Spinal cord (tissue), 10 donors: ENCODE results near the gene S100A10. TPM values are rescaled to one million over a fixed set of nuclear protein-coding genes. Genes with fewer than 3 reads are reported as not detected.

ENCODE experiments used
- DNase-seq, 6 donors: peaks; one replicate each; pipeline versions ENCODE4 v3.0.0 to v3.0.0-alpha.2; 2013 to 2015; ENCODE audit warnings: low spot score in 6 of 6, low read depth in 4 of 6
- H3K27ac ChIP-seq: one replicate; pipeline ENCODE4 v1.5.1; 2013; ENCODE audit warnings: low read depth, low read length, control low read depth
- H3K27me3 ChIP-seq: one replicate; pipeline ENCODE4 v1.6.1; 2013; ENCODE audit warnings: low read length; ENCODE audit not compliant: control insufficient read depth, insufficient read depth
- H3K36me3 ChIP-seq: one replicate; pipeline ENCODE4 v1.6.1; 2013; ENCODE audit warnings: low read length; ENCODE audit not compliant: control insufficient read depth, insufficient read depth
- H3K4me1 ChIP-seq: one replicate; pipeline ENCODE4 v1.6.1; 2013; ENCODE audit warnings: low read length; ENCODE audit not compliant: control insufficient read depth, insufficient read depth
- H3K4me3 ChIP-seq: one replicate; pipeline ENCODE4 v1.5.1; 2013; ENCODE audit warnings: low read depth, low read length, control low read depth
- H3K9me3 ChIP-seq: one replicate; pipeline ENCODE4 v1.6.1; 2013; ENCODE audit warnings: low read length; ENCODE audit not compliant: control insufficient read depth, insufficient read depth
- WGBS: methylation state at CpG from one replicate; pipeline ENCODE4 v1.1.5; 2013; ENCODE audit warnings: missing lambda C conversion rate; ENCODE audit not compliant: insufficient coverage; 5-methylcytosine and 5-hydroxymethylcytosine counted together
- polyA plus RNA-seq, 2 donors: library from polyadenylated mRNA; unstranded; fragments of 120-200 nt; gene quantifications; one replicate each; pipeline ENCODE4 v1.2.1, GENCODE V29; 2013; ENCODE audit not compliant: insufficient read length in 2 of 2
- total RNA-seq, 2 donors: library from RNA; depleted of rRNA in 1 of 2; stranded (reverse); fragments of 120-200 nt in 1 of 2; fragments of >200 nt in 1 of 2; gene quantifications; one replicate each; pipeline versions ENCODE4 v1.2.3 to v1.2.4, GENCODE V29; 2013 to 2014
- donor health status: healthy.

Gene S100A10
- total and polyA plus RNA-seq, 4 donors, result 110 to 262 (median 171) TPM

DNA sequence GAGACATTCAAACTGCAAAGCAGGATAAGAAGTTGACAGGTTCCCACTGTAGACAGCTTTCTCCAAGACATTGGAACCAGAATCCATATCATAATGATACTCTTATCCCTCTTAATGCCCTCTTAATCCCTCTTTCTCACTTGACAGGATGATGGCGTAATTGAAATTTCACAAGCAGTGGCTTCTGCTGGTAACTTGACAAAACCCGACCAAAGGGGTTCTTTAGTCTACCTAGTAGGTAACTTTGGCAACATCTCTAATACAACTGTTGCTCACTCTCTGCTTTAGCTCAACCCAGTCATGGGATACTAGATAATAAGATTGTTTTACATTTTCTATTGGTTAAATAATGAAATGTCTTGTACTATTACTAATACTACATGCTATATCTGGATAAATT lies 34.7 kb downstream of the S100A10 start:
- WGBS, result 100% methylated on average over 1 of the region's 2 CpGs
- Histone ChIP-seq H3K9me3 (no peaks in the 10 kb centered on the region), H3K36me3 (no peaks in the 10 kb centered on the region), H3K27ac (no peak overlapping the region), H3K4me1 (no peaks in the 10 kb centered on the region), H3K4me3 (no peak overlapping the region), H3K27me3 (no peaks in the 10 kb centered on the region)
- no peak for DNase-seq

DNA sequence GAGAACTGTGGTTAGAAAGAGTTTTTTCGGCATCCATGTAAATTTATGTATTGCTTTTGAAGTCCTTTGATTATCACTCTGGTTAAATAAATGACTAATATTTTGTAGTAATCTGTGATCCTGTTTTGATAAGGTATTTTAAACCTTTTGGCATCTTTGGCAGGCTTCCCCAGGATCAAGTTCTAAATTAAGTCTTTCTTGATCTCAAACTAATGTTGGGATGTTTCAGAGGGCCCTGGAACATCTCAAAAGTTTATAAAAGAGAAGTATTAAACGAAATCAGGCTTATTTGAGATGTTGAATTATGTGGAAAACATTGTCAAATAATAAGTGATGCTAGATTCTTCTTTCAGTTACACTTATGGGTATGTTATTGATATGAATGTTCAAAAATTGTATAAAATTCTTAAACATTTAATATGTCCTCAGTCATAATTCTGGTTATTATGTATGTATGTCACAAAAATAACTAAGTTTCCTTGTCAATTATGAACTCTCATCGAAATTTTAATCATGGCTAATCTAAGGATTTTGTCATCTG lies 36.6 kb downstream of the S100A10 start:
- no peak for DNase-seq
- Histone ChIP-seq H3K27me3 (no peaks in the 10 kb centered on the region), H3K4me3 (no peak overlapping the region), H3K27ac (no peak overlapping the region), H3K4me1 (no peaks in the 10 kb centered on the region), H3K36me3 (no peaks in the 10 kb centered on the region), H3K9me3 (no peaks in the 10 kb centered on the region)
- WGBS, result no CpG with 5 or more reads among the region's 3 CpGs

DNA sequence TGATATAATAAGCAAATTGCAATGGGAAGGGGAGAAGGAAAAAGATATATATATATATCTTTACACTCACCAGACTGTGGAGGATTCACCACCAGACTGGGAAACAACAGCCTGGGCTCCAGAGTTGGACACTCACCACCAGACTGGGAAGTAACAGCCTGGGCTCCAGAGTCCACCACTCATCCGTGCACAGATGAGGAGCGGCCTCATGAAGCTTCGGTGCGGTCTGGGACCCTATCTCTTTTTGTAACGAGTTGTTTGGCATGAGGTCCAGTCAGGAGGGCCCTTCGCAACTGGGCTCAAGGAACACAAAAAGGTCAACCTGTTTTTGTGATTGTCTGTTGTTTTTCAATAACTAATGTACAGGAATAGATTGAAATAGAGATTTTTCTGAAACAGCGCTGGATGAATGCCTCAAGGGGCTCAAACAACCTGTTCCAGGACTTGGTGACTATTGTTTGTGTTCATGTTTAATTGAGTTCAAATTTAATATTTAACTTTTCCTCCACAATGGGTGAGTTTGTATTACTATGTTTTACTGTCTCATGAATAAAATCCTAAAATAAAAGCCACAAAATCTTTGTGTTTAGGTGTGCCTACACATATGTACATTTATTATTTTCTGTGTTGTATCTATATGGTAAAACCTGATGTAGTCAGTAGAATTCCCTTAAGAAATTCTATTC lies 40.1 kb downstream of the S100A10 start:
- H3K4me1 ChIP-seq, result no peaks in the 10 kb centered on the region
- 62% methylated on average over 6 of the region's 7 CpGs for WGBS
- H3K36me3 ChIP-seq, result no peaks in the 10 kb centered on the region
- DNase-seq, result no peak
- H3K4me3 ChIP-seq, result no peak overlapping the region
- H3K27me3 ChIP-seq, result no peaks in the 10 kb centered on the region
- H3K27ac ChIP-seq, result no peak overlapping the region
- no peaks in the 10 kb centered on the region for H3K9me3 ChIP-seq

DNA sequence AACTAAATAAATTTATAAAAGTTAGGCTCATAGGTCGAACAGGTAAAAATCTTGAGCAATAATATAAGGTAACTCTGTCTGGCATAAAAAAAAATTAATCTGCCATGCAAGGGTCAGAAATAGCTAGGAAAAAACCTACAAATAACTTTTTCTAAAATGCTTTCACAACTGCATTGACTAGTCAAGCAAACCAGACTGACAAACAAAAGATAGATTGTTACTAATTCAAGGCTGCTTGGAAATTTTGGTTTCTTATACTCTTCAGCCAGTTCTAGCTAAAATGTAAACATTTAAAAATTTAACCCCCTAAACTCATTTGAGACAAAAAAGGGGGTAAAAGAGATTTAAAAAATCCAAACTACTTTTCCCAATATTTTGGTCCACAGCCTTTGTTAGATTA lies 40.8 kb downstream of the S100A10 start:
- Histone ChIP-seq H3K36me3 (no peaks in the 10 kb centered on the region), H3K27me3 (no peaks in the 10 kb centered on the region), H3K9me3 (no peaks in the 10 kb centered on the region), H3K27ac (no peak overlapping the region), H3K4me1 (no peaks in the 10 kb centered on the region), H3K4me3 (no peak overlapping the region)
- no CpG with 5 or more reads among the region's 1 CpG for WGBS
- DNase-seq, result no peak

DNA sequence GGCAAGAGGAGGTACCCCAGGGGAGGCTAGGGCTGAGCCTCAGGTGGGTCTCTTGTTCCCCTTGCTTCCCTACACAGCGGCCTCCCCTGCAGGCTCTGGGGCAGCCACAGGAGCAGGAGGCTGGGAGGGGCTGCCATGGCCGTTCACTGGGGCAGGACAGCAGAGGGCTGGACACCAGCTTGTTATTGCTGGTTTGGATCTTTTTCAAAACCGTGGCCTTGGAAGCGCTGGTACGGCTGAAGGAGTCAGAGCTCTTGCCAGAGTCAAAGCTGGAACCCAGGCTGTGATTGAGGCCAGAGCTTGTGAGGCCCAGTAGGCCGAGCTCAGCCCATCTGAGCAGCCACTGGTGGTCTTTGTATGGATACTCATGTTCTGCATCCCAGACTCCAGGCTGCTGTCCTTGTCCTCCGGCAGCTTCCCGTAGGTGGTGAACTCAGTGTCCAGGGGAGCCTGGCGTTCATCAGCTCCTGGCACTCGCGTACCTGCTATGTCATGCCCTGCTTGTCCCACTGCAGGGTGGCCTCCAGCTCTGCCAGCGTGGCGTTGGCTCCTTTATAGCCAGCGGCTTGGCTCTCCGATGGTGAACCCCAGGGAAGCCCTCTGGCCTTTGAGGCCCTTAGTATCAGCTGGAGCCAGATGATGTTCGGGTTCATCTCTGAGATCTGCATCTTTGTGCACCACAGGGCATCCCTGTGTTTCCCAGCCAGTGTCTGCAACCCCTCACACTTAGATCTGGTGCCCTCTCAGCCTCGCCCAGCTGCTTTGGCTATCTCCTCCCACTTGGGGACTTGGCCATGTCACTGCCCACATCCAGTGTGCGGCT lies 44.1 kb downstream of the S100A10 start:
- no peak overlapping the region for H3K4me3 ChIP-seq
- H3K36me3 ChIP-seq, result no peaks in the 10 kb centered on the region
- WGBS, result 92% methylated on average over 18 of the region's 18 CpGs
- H3K9me3 ChIP-seq, result no peaks in the 10 kb centered on the region
- H3K27me3 ChIP-seq, result no peaks in the 10 kb centered on the region
- H3K27ac ChIP-seq, result no peak overlapping the region
- no peaks in the 10 kb centered on the region for H3K4me1 ChIP-seq
- no peak for DNase-seq

DNA sequence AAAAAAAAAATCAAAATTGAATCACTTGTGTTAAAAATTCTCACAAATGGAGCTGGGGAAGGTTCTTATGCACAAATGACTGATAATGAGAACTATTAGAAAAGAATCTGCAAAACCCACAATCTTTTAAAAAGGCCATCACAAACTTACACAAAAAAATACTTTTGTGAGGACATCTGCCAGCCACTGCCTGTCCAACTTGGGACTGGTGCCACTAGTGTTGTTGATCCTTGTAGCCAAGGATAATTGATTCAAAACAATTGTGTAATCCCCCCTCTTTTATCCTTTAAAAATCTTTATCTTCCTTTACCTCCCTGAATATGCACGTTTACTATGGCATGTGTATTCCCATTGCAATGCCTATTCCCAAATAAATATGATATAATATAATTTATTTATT lies 45.2 kb downstream of the S100A10 start:
- Histone ChIP-seq H3K36me3 (no peaks in the 10 kb centered on the region), H3K9me3 (no peaks in the 10 kb centered on the region), H3K4me3 (no peak overlapping the region), H3K27ac (no peak overlapping the region), H3K4me1 (no peaks in the 10 kb centered on the region), H3K27me3 (no peaks in the 10 kb centered on the region)
- no CpG with 5 or more reads among the region's 1 CpG for WGBS
- no peak for DNase-seq

DNA sequence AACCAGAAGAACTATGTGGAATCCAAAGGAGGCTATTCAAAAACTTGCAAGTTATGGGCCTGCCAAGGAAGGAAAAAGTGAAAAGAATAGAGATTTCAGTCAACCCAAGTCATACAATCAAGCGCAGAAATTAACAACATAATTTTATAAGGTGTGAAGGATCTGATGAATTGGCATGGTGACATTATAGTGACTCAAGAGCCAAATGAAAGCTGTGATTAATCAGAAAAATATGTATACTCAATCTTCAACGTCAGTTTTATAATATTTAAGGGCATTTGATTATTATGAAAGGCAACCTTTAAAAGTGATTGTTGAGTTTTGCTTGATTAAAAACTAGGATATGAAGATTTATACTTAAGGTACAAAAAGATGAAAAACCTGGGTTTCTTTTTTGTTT lies 46.5 kb downstream of the S100A10 start:
- no peaks in the 10 kb centered on the region for H3K9me3 ChIP-seq
- H3K4me3 ChIP-seq, result no peak overlapping the region
- no peaks in the 10 kb centered on the region for H3K4me1 ChIP-seq
- no peak overlapping the region for H3K27ac ChIP-seq
- no CpG with 5 or more reads among the region's 2 CpGs for WGBS
- no peak for DNase-seq
- no peaks in the 10 kb centered on the region for H3K36me3 ChIP-seq
- no peaks in the 10 kb centered on the region for H3K27me3 ChIP-seq

DNA sequence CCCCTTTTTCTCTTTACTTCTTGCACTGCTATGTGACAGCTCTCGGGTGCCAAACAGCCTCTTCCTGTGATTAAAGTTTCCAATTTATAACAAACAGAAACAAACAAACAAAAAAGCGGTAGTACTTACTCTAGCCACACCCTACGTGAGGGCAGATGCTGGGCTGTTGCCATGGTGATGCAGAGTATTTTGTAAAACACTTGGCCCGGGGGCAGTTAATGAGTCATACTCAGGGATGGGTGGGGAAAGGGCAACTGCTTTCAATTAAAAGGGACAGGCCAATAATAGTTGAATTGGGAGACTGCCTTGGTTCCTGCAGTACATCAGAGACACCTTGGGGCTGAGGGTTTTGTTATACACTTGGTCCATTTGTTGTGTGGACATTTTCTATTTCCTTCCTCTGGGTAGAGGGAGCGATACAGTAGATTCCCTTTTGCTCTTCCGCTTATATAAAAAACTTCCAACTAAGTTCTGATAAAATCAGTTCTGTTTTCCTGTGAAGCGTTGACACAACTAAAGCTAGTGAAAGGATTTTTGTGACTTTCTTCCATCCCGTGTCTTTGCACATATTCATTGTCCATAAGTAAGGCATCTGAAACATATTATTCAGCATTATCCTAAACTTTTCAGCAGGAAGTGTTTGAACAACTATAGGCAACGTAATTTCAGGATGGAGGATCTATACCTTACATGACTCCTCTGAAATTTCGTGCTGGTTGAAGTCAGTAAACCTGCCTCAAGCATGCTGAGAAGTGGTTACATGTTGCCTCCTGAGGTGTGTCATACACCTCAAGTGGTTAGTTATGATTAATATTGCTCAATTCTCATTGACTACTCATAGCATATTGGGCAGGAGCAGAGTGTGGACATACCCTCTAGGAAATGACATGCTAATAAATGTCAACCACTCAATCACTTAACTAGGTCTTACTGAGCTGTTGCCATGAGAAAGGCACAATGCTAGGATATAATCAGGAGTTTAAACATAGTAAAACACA lies 47.6 kb downstream of the S100A10 start:
- H3K36me3 ChIP-seq, result no peaks in the 10 kb centered on the region
- no peaks in the 10 kb centered on the region for H3K27me3 ChIP-seq
- no peak overlapping the region for H3K27ac ChIP-seq
- no peaks in the 10 kb centered on the region for H3K4me1 ChIP-seq
- DNase-seq, result peak in 4 of 6 donors; percentile 18 to 75 (median 42)
- no peaks in the 10 kb centered on the region for H3K9me3 ChIP-seq
- WGBS, result 11% methylated on average over 1 of the region's 10 CpGs
- no peak overlapping the region for H3K4me3 ChIP-seq

DNA sequence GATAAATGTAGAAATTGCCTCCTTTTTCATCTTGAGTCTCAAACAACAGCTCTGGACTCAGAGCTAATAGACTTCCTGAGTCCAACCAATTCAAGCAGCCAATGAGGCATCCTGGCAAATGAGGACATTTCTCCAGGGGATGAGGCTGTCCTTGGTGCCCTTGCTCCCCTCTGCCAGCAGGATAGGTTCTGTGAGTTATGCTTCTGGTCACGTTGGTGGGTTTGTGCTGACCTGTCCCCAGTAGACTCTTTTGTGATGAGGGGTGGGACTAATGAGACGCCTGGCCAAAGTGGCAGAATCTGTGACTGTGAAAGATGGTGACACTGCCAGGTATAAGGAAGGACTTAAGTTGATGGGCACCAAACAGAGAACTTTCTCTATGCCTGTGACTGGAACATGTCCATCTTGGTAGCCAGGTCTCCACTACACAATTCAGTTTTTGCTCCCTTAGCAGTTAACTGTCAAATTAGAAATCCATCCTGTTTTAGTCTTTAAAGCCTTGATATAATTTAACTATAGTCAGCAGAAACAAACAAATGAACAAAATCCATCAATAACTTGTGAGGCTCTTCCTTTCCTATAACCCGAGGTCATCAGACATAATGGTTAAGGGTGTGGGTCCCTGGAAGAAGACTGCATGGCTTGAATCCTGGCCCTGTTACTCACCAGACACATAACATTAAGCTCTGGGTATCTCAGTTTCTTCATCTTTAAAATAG lies 48.6 kb downstream of the S100A10 start:
- no peak overlapping the region for H3K27ac ChIP-seq
- H3K27me3 ChIP-seq, result no peaks in the 10 kb centered on the region
- DNase-seq, result no peak
- H3K4me3 ChIP-seq, result no peak overlapping the region
- H3K36me3 ChIP-seq, result no peaks in the 10 kb centered on the region
- no peaks in the 10 kb centered on the region for H3K9me3 ChIP-seq
- no peaks in the 10 kb centered on the region for H3K4me1 ChIP-seq
- WGBS, result 80% methylated on average over 1 of the region's 3 CpGs
